GM18870 (cell line): Measurements from ENCODE around the gene MROH2B.
"Not testable (repeated sequence)": the region's sequence is repeated elsewhere in the genome, so short reads cannot be mapped to it uniquely, and the experiment has no call there.

Experiments
- ATAC-seq: cut with Tn5 transposase; IDR thresholded peaks from one replicate; pipeline ENCODE4 v1.9.1; 2021; ENCODE audit warnings: moderate library complexity; ENCODE audit not compliant: unreplicated experiment

MROH2B gene

GRCh38 chr5:41032973-41033372, 38.2 kb downstream of the MROH2B start:
- ATAC-seq, result no peak

GRCh38 chr5:41022600-41022999, 48.5 kb downstream of the MROH2B start:
- not testable (repeated sequence) for ATAC-seq

GRCh38 chr5:41012318-41012717, 58.8 kb downstream of the MROH2B start:
- no peak for ATAC-seq

- no peak for ATAC-seq
Measured at GRCh38 chr5:41010572-41010971, 60.6 kb downstream of the MROH2B start.

- ATAC-seq, result no peak
Measured at GRCh38 chr5:41009232-41009631, 61.9 kb downstream of the MROH2B start.

- ATAC-seq, result no peak
Measured at GRCh38 chr5:41004931-41005330, 66.2 kb downstream of the MROH2B start.

GRCh38 chr5:41003670-41004376, 67.3 kb downstream of the MROH2B start:
- no peak for ATAC-seq

GRCh38 chr5:40999966-41000365, 71.2 kb downstream of the MROH2B start:
- no peak for ATAC-seq

- ATAC-seq, result no peak
Measured at GRCh38 chr5:40999142-40999541, 72.0 kb downstream of the MROH2B start.

- no peak for ATAC-seq
Measured at GRCh38 chr5:40995801-40996586, 75.1 kb downstream of the MROH2B start.

- no peak for ATAC-seq
Measured at GRCh38 chr5:40991981-40992559, 79.1 kb downstream of the MROH2B start.

GRCh38 chr5:40991168-40991980, 79.8 kb downstream of the MROH2B start:
- no peak for ATAC-seq

- no peak for ATAC-seq
Measured at GRCh38 chr5:40988746-40989510, 82.2 kb downstream of the MROH2B start.

- ATAC-seq, result no peak
Measured at GRCh38 chr5:40987349-40987748, 83.8 kb downstream of the MROH2B start.

- ATAC-seq, result no peak
Measured at GRCh38 chr5:40986666-40987065, 84.5 kb downstream of the MROH2B start.

GRCh38 chr5:40985501-40985900, 85.6 kb downstream of the MROH2B start:
- no peak for ATAC-seq

GRCh38 chr5:40984884-40985283, 86.3 kb downstream of the MROH2B start:
- no peak for ATAC-seq

GRCh38 chr5:40983781-40984180, 87.4 kb downstream of the MROH2B start:
- ATAC-seq, result no peak

- ATAC-seq, result no peak
Measured at GRCh38 chr5:40981420-40981819, 89.7 kb downstream of the MROH2B start.

- no peak for ATAC-seq
Measured at GRCh38 chr5:40976836-40977235, 94.3 kb downstream of the MROH2B start.
